K562 (cell line): ENCODE measurements around the gene NDST1. TPM values are rescaled to one million over a fixed set of nuclear protein-coding genes. Genes with fewer than 3 reads are reported as not detected.

Experiments used
- ATAC-seq: fragments of 200-7000 bp; cut with Tn5 transposase; 3 replicates; pipeline ENCODE4 v1.9.1; 2020; ENCODE audit warnings: moderate library complexity
- BruUV-seq: library from RNA; stranded (reverse); fragments of 400-500 nt; replicated peaks from 2 replicates; lab custom pipeline; 2021; lab: Mats Ljungman, UMichigan
- CTCF ChIA-PET: fragments of 300-600 bp; formaldehyde crosslinking; extraction: SDS; loops from one replicate; lab custom pipeline; 2021; ENCODE audit warnings: low intra/inter-chr PET ratio; lab: Yijun Ruan, JAX
- POLR2A ChIA-PET: fragments of 300-600, 350-650 bp; sonication (Branson Sonifier 250); formaldehyde crosslinking; extraction: SDS; loops from one replicate; lab custom pipeline; 2021; ENCODE audit warnings: antibody characterized with exemption, inconsistent platforms; lab: Yijun Ruan, JAX
- DNase-seq, 4 experiments: peaks; one replicate each; pipeline versions ENCODE4 v3.0.0 to v3.0.0-alpha.2; 2011 to 2018; ENCODE audit warnings: low spot score in 3 of 4, mixed read lengths in 3 of 4; ENCODE audit errors: extremely low read depth in 1 of 4
- FAIRE-seq: peaks from 2 replicates; lab custom pipeline; 2011; peaks lifted over from hg19 to GRCh38; lab: Jason Lieb, UNC
- H2AFZ ChIP-seq: 2 replicates; pipeline ENCODE4 v1.6.0; 2011; ENCODE audit warnings: low read depth, low read length, control low read depth, inconsistent platforms
- H3K27ac ChIP-seq: fragments of 200-600 bp; 3 replicates; pipeline ENCODE4 v1.8.0; 2011; ENCODE audit warnings: low read depth, mild to moderate bottlenecking, control low read depth, inconsistent platforms, low read length, moderate library complexity, mixed read lengths; ENCODE audit errors: extremely low read depth
- H3K27me3 ChIP-seq, 2 experiments: fragments of 300-600 bp in 1 of 2; 2 replicates in 1 of 2; 3 replicates in 1 of 2; pipeline versions ENCODE4 v1.6.0 to v1.8.0; 2011; ENCODE audit warnings: inconsistent platforms in 2 of 2, low read length in 2 of 2, mild to moderate bottlenecking in 1 of 2, mixed read lengths in 1 of 2, moderate library complexity in 1 of 2; ENCODE audit not compliant: control insufficient read depth in 2 of 2, insufficient read depth in 2 of 2
- H3K36me3 ChIP-seq: fragments of 300-600 bp; 3 replicates; pipeline ENCODE4 v1.8.0; 2011; ENCODE audit warnings: mild to moderate bottlenecking, low read length, inconsistent platforms; ENCODE audit not compliant: control insufficient read depth, insufficient read depth
- H3K4me1 ChIP-seq, 2 experiments: fragments of 200-600 bp in 1 of 2; replicated peaks in 1 of 2; 2 replicates in 1 of 2; 3 replicates in 1 of 2; pipeline versions ENCODE4 v1.5.1 to v1.8.0; 2011; ENCODE audit warnings: inconsistent platforms in 2 of 2, low read length in 2 of 2, mild to moderate bottlenecking in 1 of 2, mixed read lengths in 1 of 2, moderate library complexity in 1 of 2; ENCODE audit not compliant: control insufficient read depth in 2 of 2, insufficient read depth in 2 of 2
- H3K4me2 ChIP-seq: 2 replicates; pipeline ENCODE4 v1.6.1; 2011; ENCODE audit warnings: low read length, control low read depth, inconsistent platforms, mixed read lengths; ENCODE audit not compliant: insufficient read depth
- H3K4me3 ChIP-seq: fragments of 200-600 bp; sonication (generic), shearing (Covaris generic); 2 replicates; pipeline ENCODE4 v1.5.1; 2016; ENCODE audit warnings: control low read depth, inconsistent platforms
- H3K79me2 ChIP-seq: fragments of 200-600 bp; 3 replicates; pipeline ENCODE4 v1.8.0; 2011; ENCODE audit warnings: low read length, inconsistent platforms; ENCODE audit not compliant: control insufficient read depth, insufficient read depth
- H3K9ac ChIP-seq, 2 experiments: 2 replicates each; pipeline versions ENCODE4 v1.6.0 to v1.6.1; 2011; ENCODE audit warnings: low read depth in 2 of 2, low read length in 2 of 2, control low read depth in 1 of 2, inconsistent platforms in 1 of 2, mild to moderate bottlenecking in 1 of 2, mixed read lengths in 1 of 2; ENCODE audit not compliant: insufficient read depth in 1 of 2
- H3K9me1 ChIP-seq: one replicate; pipeline ENCODE4 v1.6.0; 2011; ENCODE audit warnings: inconsistent platforms, mild to moderate bottlenecking, low read length, moderate library complexity; ENCODE audit not compliant: control insufficient read depth, insufficient read depth
- H3K9me3 ChIP-seq: replicated peaks from 2 replicates; pipeline ENCODE4 v1.5.1; 2011; ENCODE audit warnings: low read depth, low read length, inconsistent platforms; ENCODE audit not compliant: control insufficient read depth, insufficient read depth
- H4K20me1 ChIP-seq: replicated peaks from 2 replicates; pipeline ENCODE4 v1.6.1; 2011; ENCODE audit warnings: low read length, inconsistent platforms, mixed read lengths; ENCODE audit not compliant: control insufficient read depth, insufficient read depth
- CTBP1 ChIP-seq: fragments of 450-650 bp; IDR thresholded peaks from 2 replicates; pipeline ENCODE4 v1.6.1; 2016; ENCODE audit warnings: borderline replicate concordance
- EGR1 ChIP-seq: fragments of 450-650 bp; conservative IDR thresholded peaks from 2 replicates; pipeline ENCODE4 v1.6.1; 2017; ENCODE audit warnings: mild to moderate bottlenecking
- HDAC1 ChIP-seq, 2 experiments: fragments of 450-650 bp; IDR thresholded peaks; 2 replicates each; pipeline ENCODE4 v1.6.1; 2016 to 2017; ENCODE audit warnings: inconsistent platforms in 1 of 2, mild to moderate bottlenecking in 1 of 2, moderate library complexity in 1 of 2
- JUND ChIP-seq, 2 experiments: IDR thresholded peaks; 2 replicates in 1 of 2; 3 replicates in 1 of 2; pipeline ENCODE4 v1.6.1; 2011; ENCODE audit warnings: borderline replicate concordance in 2 of 2, low read depth in 2 of 2, low read length in 2 of 2, improper control_type of control experiment in 1 of 2, missing biosample characterization in 1 of 2, missing genetic modification characterization in 1 of 2, missing genetic modification reagents in 1 of 2
- MCM7 ChIP-seq, 2 experiments: fragments of 450-650 bp; IDR thresholded peaks; 2 replicates each; pipeline ENCODE4 v1.6.1; 2016 to 2018
- MTA3 ChIP-seq: fragments of 450-650 bp; formaldehyde crosslinking; IDR thresholded peaks from 2 replicates; pipeline ENCODE4 v1.6.1; 2017; ENCODE audit warnings: mild to moderate bottlenecking, borderline replicate concordance
- MYC ChIP-seq, 2 experiments: fragments of 250-450 bp in 1 of 2; sonication (Bioruptor Pico) in 1 of 2; IDR thresholded peaks; 2 replicates each; pipeline versions ENCODE4 v1.5.1 to v1.6.1; 2012 to 2021; ENCODE audit warnings: low read depth in 2 of 2, borderline replicate concordance in 1 of 2, improper control_type of control experiment in 1 of 2, low read length in 1 of 2, mild to moderate bottlenecking in 1 of 2, moderate library complexity in 1 of 2
- NFE2 ChIP-seq: IDR thresholded peaks from 2 replicates; pipeline ENCODE4 v1.6.1; 2014; ENCODE audit warnings: antibody characterized with exemption, low read depth
- PPARD ChIP-seq: fragments of 250-450 bp; sonication (Bioruptor Pico); IDR thresholded peaks from 2 replicates; pipeline ENCODE4 v1.8.0; 2022; ENCODE audit warnings: inconsistent platforms, mild to moderate bottlenecking, moderate library complexity
- RB1 ChIP-seq: fragments of 450-650 bp; IDR thresholded peaks from 2 replicates; pipeline ENCODE4 v1.6.1; 2017; ENCODE audit warnings: low read depth, mild to moderate bottlenecking
- SPI1 ChIP-seq: IDR thresholded peaks from 2 replicates; pipeline ENCODE4 v1.6.1; 2011; ENCODE audit warnings: low read depth, low read length, control low read depth, borderline replicate concordance
- ZEB2 ChIP-seq: fragments of 450-650 bp; IDR thresholded peaks from 2 replicates; pipeline ENCODE4 v1.6.1; 2016
- ZNF175 ChIP-seq: fragments of 200-800 bp; sonication (Bioruptor generic); IDR thresholded peaks from 2 replicates; pipeline ENCODE4 v1.6.1; 2016; ENCODE audit warnings: low read depth, mild to moderate bottlenecking, missing genetic modification characterization, missing compliant biosample characterization
- ZNF263 ChIP-seq: sonication (generic); formaldehyde crosslinking; IDR thresholded peaks from 2 replicates; pipeline ENCODE4 v1.8.0; 2022; ENCODE audit warnings: mild to moderate bottlenecking, missing genetic modification reagents, borderline replicate concordance
- WGBS: fragments of 100-300 bp; shearing (Covaris generic); methylation state at CpG from one replicate; pipeline ENCODE4 v1.1.6; 2016; ENCODE audit warnings: low coverage, mixed read lengths; ENCODE audit not compliant: insufficient coverage; ENCODE audit errors: missing lambda C conversion rate; 5-methylcytosine and 5-hydroxymethylcytosine counted together
- in situ Hi-C: fragments of 300-500 bp; cut with MboI; formaldehyde crosslinking; loops from 4 replicates; pipeline ENCODE4 v1.15.0; 2018; ENCODE audit warnings: inconsistent platforms, mixed read lengths
- intact Hi-C: fragments of 100-400 bp; cut with micrococcal nuclease; formaldehyde crosslinking; loops from 2 replicates; pipeline ENCODE4 v1.14.2; 2022
- polyA plus RNA-seq, 8 experiments: library from polyadenylated mRNA; depleted of rRNA in 4 of 8; stranded (reverse) in 5 of 8; unstranded in 3 of 8; fragments of >200 nt; fragmentation: Nextera tagmentation in 2 of 8; fragmentation: Illumina TruSeq in 1 of 8; extraction: Ambion mirVana in 2 of 8; extraction: Trizol in 1 of 8; gene quantifications; 2 replicates each; pipeline versions ENCODE4 v1.2.1 to v1.2.3, GENCODE V29; 2011 to 2014; ENCODE audit warnings: inconsistent platforms in 1 of 8, missing spikeins in 1 of 8
- total RNA-seq, 7 experiments: library from RNA; depleted of rRNA in 6 of 7; stranded (reverse); fragments of >200 nt in 6 of 7; fragmentation: Illumina TruSeq in 2 of 7; extraction: Trizol in 2 of 7; gene quantifications; 2 replicates each; pipeline versions ENCODE4 v1.2.1 to v1.2.3, GENCODE V29; 2011 to 2021; ENCODE audit warnings: low replicate concordance in 1 of 7
- TF ChIP-seq, protein P1 (sequence below): sonication (generic); formaldehyde crosslinking; IDR thresholded peaks from 2 replicates; pipeline ENCODE4 v1.9.0; 2022; ENCODE audit warnings: mild to moderate bottlenecking, missing genetic modification reagents

The NDST1 gene
- total and polyA plus RNA-seq, 9 of the 15 experiments (the other 6 are each of a cell fraction or from before 2014, with no cell fraction given): 0.38 to 47.9 (median 9.9) TPM

DNA sequence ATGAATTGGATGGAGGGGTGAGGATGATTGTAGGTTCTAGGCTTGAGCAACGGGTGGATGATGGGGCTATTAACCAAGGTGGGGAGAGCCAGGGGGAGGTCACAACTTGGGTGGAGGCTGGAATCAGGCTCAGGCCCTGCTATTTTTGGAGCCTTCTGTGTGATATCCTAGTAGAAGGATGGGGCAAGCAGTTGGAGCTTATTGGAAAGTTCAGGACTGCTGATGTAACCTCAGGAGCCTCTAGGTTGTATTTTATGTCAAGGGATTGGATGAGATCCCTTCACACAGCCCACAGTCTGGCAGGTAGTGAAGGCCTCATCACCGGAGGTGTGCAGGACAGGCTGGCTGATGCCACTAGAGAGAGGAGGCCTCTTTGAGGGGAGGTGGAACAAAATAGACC, 47.1 kb upstream of the NDST1 start:
- peak overlapping the region; percentile 22 to 73; a peak in 3 of 4 replicates for H3K9ac ChIP-seq
- H3K27ac ChIP-seq: peak overlapping the region; percentile 10; the same call in 1 of the 3 replicates
- ATAC-seq (no peak), FAIRE-seq (no peak), DNase-seq (no peak)
- no peaks in the 10 kb centered on the region for H4K20me1 ChIP-seq
- CTCF ChIA-PET: interaction anchor here (0.7 kb wide), 1 partner anchor 84 kb away, joined by 3 read pairs; no protein-coding TSS in a partner anchor
- peaks cover 18 to 39% of the 10 kb centered on the region in 2 experiments; a peak in 4 of 5 replicates for H3K4me1 ChIP-seq
- intact Hi-C loops (loop anchor here (2.0 kb wide), 1 partner anchor 28 kb away; no protein-coding TSS in a partner anchor), in situ Hi-C loops (no loop called here)
- no peaks in the 10 kb centered on the region for H3K79me2 ChIP-seq
- 57% methylated on average over 2 of the region's 2 CpGs for WGBS
- peak overlapping the region; percentile 34; the same call in 1 of the 2 replicates for H3K4me2 ChIP-seq
- H2AFZ ChIP-seq: peak overlapping the region; percentile 83
- H3K9me1 ChIP-seq: no peaks in the 10 kb centered on the region
- no TSS peak for BruUV-seq
- H3K4me3 ChIP-seq: no peak overlapping the region
- POLR2A ChIA-PET: interaction anchor here (0.5 to 1.3 kb wide), 5 partner anchors 11 to 375 kb away, joined by 3 read pairs; no protein-coding TSS in a partner anchor
- H3K9me3 ChIP-seq: no peaks in the 10 kb centered on the region
- H3K36me3 ChIP-seq: no peaks in the 10 kb centered on the region
- no peaks in the 10 kb centered on the region for H3K27me3 ChIP-seq
- TF ChIP-seq EGR1 (no peak), ZNF263 (CRISPR knock-in tag) (peak; percentile 34; the same call in 1 of the 2 replicates)
- TF ChIP-seq, protein P1, sequence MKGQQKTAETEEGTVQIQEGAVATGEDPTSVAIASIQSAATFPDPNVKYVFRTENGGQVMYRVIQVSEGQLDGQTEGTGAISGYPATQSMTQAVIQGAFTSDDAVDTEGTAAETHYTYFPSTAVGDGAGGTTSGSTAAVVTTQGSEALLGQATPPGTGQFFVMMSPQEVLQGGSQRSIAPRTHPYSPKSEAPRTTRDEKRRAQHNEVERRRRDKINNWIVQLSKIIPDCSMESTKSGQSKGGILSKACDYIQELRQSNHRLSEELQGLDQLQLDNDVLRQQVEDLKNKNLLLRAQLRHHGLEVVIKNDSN (CRISPR knock-in tag): 0 out of 2 replicates have a peak, but pooled peaks have one; percentile 22

DNA sequence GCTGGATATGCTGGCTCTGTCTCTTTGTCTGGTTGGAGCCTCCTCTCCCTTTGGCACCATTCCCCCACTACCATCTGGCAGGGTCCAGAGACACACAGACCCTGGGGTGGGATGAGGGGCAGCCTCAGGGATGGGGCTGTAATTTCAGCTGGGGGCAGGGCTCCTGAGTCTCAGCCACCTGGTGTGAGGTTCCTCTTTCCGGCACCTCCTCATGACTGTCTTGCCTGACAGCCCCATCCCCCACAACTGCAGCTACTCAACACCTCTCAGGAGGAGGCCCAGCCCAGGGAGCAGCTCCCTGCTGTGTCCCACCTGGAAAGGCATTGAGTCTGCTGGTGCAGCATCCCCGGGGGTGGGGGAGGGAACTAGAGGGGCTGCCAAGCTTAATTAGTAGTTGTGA, 46.7 kb upstream of the NDST1 start:
- Histone ChIP-seq H3K4me1 (peaks cover 16 to 39% of the 10 kb centered on the region in 2 experiments; a peak in 4 of 5 replicates), H3K27ac (peak overlapping the region; percentile 10; the same call in 1 of the 3 replicates), H3K4me2 (peak overlapping the region; percentile 34), H3K27me3 (no peaks in the 10 kb centered on the region), H2AFZ (peak overlapping the region; percentile 83), H3K9ac (peak overlapping the region; percentile 22 to 73; a peak in 3 of 4 replicates), H3K9me1 (no peaks in the 10 kb centered on the region), H3K36me3 (no peaks in the 10 kb centered on the region), H3K9me3 (no peaks in the 10 kb centered on the region), H4K20me1 (no peaks in the 10 kb centered on the region), H3K79me2 (no peaks in the 10 kb centered on the region), H3K4me3 (no peak overlapping the region)
- FAIRE-seq: no peak
- peak; percentile 61 for ATAC-seq
- ChIA-PET CTCF (no interaction called here), POLR2A (interaction anchor here (0.5 to 1.3 kb wide), 6 partner anchors 11 to 375 kb away, joined by 3 read pairs; no protein-coding TSS in a partner anchor)
- DNase-seq: peak; percentile 58 to 74 (median 65)
- no TSS peak for BruUV-seq
- intact Hi-C loops (loop anchor here (2.0 kb wide), 1 partner anchor 28 kb away; no protein-coding TSS in a partner anchor), in situ Hi-C loops (no loop called here)
- 0% methylated on average over 2 of the region's 2 CpGs for WGBS
- TF ChIP-seq JUND (IDR thresholded peaks at IDR 0.05; ENCODE audit: borderline replicate concordance, low read depth, low read length) (peak; percentile 23; the same call in 1 of the 2 replicates), JUND (tag; IDR thresholded peaks at IDR 0.05; ENCODE audit: borderline replicate concordance, low read depth, low read length) (no peak; the same call in 2 of the 3 replicates), ZNF175 (no peak), MTA3 (no peak), RB1 (peak; percentile 39; the same call in 1 of the 2 replicates), CTBP1 (peak; percentile 79), SPI1 (peak; percentile 68), HDAC1 (IDR thresholded peaks at IDR 0.05) (0 out of 4 replicates have a peak, but pooled peaks of 1 of the 2 experiments have one; percentile 18), MCM7 (IDR thresholded peaks at IDR 0.05) (no peak), MYC (IDR thresholded peaks at IDR 0.05; ENCODE audit: low read depth, low read length) (peak; percentile 30; the same call in 1 of the 2 replicates), MYC (CRISPR knock-in tag; IDR thresholded peaks at IDR 0.05; ENCODE audit: borderline replicate concordance, low read depth) (no peak), NFE2 (no peak), ZEB2 (peak; percentile 75; the same call in 1 of the 2 replicates), PPARD (CRISPR knock-in tag) (no peak)
